KOPT-K1 (cell line): ENCODE results near the gene NRGN.

Source experiments
- H3K27ac ChIP-seq: fragments of 200-600 bp; sonication (generic); 2 replicates; pipeline ENCODE4 v1.5.1; 2016; ENCODE audit warnings: antibody characterized with exemption, mild to moderate bottlenecking, low read depth, low read length; ENCODE audit not compliant: poor library complexity, severe bottlenecking
- H3K36me3 ChIP-seq: fragments of 200-600 bp; sonication (generic); 2 replicates; pipeline ENCODE4 v1.5.1; 2017; ENCODE audit warnings: antibody characterized with exemption, mild to moderate bottlenecking, low read length, moderate library complexity; ENCODE audit not compliant: insufficient read depth
- H3K9me3 ChIP-seq: fragments of 200-600 bp; sonication (generic); 2 replicates; pipeline ENCODE4 v1.5.1; 2017; ENCODE audit warnings: antibody characterized with exemption, low read length, mild to moderate bottlenecking; ENCODE audit not compliant: insufficient read depth, poor library complexity, severe bottlenecking

NRGN gene

DNA sequence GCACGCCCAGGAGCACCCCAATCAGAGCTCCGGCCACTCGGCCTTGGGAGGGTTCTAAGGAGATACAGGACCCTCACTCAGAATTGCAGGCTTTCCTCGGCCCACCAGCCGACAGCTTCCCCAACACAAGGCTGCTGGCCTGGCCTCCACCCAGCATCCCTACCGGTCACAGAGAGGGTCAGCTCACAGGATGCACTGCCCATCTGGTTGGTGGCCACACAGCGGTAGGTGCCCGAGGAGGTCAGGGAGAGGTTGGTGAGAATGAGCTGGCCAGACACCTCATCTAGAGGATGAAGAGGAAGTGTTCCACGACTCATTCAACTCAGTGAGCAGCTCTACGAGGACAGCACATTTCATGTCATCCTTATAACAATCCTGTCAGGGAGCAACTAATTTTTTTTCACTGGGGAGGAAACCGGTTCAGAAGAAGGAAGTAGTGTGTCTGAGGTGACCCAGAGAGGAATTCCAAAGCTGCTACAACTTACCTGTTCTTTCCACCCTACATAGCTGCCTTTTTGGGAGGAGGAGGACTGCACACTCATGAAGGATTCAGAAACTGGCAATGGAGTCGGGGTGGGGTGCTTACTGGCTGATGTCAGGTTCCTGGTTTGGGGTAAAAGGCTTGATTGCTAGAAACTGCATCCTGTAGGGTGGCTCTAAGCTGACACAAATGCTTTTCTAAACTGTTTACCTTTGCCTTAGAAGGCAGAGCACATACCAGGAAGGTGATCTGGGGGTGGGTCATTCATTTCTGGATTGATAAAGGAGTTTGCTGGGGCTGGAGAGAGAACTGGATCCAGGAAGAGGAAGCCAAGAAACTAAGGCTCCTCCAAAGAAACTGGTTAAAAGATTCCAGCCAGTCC, 9.0 kb downstream of the NRGN start:
- H3K36me3 ChIP-seq: no peaks in the 10 kb centered on the region
- H3K9me3 ChIP-seq: no peaks in the 10 kb centered on the region
- no peak overlapping the region for H3K27ac ChIP-seq

DNA sequence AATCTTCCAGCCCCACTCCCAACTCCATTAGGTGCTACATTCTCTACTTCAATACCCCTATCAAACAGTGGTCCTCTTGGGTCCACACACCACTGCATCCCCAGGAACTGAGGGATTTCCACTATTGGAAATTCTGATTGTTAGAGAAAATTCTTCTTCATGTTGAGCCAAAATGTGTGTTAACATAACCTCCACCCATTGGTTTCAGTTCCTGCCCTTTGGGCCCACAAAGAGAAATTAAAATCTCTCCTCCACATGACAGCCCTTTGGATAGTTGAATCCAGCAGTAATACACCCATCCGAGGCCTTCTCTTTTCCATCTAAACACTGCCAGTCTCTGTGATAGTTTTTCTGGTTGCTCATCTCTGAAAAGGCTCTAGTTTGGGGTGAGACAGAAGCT, 10.2 kb downstream of the NRGN start:
- H3K27ac ChIP-seq: no peak overlapping the region
- H3K9me3 ChIP-seq: no peaks in the 10 kb centered on the region
- H3K36me3 ChIP-seq: no peaks in the 10 kb centered on the region

DNA sequence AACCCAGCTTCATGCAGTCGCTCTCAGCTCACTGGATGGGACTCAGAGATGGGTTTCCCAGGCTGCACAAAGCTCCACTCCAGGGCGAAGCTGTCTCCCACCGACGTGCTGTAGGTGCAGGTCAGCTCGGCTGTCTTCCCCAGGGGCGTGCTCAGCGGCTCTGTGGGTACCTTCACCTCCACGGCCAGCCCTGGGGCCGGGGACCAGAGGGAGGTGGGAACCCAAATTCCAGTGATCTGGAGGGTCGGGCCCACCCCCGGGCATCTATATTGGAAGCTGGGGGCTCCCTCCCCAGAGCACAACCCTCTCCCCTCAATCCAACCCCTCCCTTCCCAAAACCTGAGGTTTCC, 11.6 kb downstream of the NRGN start:
- no peak overlapping the region for H3K27ac ChIP-seq

DNA sequence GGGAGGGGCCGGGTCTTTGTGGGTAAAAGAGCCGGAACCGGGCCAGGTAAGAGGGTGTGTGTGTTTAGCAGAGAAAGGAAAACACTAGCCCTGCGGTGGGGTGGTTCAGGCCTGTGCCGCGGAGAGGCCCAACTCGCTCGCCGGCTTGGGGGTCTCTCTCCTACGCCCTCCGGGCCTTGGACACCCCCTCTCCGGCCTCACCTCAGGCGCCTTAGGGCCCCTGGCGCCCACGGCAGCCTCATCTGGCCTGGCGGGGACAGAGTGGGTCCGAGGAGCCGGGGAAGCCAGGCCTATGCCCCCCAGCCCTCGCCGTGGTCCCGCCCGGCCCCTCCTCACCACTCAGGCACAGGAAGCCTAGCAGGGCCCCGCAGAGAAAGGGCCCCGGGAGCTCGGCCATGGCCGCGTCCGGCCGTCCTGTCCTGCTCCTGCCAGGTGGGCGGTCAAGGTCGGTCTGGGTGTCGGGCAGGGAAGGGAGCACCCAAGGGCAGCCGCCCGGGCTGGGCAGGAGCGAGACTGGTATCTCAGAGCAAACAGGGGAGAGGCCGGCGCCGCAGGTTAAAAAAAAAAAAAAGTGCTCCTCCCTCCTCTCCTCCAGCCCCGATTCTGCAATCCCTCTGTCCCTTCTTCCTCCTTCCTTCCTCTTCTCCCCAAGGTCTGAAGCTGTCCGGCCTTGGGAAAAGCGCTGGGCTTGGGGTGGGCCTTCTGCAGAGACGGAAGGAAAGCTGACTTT, 12.2 kb downstream of the NRGN start, which contains the start of gene VSIG2:
TSS of gene VSIG2 (minus strand) at position 515 of the 730 bp plus-strand sequence. CDS start at position 397, 118 bp downstream.
- Histone ChIP-seq H3K9me3 (no peaks in the 10 kb centered on the region), H3K27ac (no peak within 1 kb of the TSS), H3K36me3 (no peaks in the 10 kb centered on the region)

More for the DNA sequence above, 11.6 kb downstream of the NRGN start:
- Histone ChIP-seq H3K36me3 (no peaks in the 10 kb centered on the region), H3K9me3 (no peaks in the 10 kb centered on the region)

DNA sequence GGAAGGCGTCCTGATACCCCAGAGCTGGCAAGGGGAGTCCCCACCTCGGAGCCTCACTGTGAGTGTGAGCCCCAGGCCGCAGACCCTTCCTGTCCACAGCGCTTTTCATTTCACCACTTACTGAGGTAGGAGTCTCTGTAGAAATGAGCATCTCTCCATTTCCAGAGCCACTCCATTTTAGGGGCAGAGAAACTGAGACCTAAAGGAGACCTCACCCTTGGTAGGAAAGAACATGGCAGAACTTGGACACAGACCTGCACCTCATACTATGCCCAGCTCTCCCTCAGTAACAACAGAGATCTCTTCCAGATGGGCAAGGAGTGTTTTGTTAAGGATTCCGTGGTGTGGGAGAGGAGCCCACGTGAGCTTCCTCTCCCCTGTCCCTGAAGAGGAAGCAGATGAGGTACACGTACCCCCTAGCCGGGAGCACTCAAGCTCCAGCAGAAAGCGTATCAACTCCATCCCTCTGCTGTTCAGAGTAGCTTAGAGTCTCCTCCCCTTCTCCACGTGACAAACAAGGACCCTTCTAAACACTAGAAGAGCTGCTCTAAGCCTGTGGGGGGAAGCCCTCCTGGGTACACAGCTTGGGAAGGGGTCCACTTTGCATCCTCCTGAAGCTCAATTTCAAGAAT, 12.8 kb downstream of the NRGN start:
- Histone ChIP-seq H3K27ac (no peak overlapping the region), H3K9me3 (no peaks in the 10 kb centered on the region), H3K36me3 (no peaks in the 10 kb centered on the region)

DNA sequence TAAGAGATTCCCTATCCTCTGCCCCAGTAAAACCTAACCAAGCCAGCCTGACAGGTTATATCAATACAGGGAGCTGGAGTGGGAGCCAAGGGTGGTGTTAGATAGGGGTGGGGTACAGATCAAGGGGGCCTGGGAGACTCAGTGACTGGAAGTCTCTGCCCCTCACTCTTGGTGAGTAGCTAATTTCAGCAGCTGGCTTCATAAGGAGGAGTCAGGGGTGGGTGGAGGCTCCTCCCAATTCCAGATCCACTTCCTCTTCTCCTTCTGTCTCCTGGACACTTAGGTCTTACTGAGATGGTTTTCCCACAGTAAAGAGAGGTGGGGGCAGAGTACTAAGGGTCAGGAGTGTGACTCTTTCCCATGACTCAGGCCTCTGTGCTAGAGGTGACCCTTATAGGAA, 13.5 kb downstream of the NRGN start:
- Histone ChIP-seq H3K36me3 (no peaks in the 10 kb centered on the region), H3K9me3 (no peaks in the 10 kb centered on the region), H3K27ac (no peak overlapping the region)

DNA sequence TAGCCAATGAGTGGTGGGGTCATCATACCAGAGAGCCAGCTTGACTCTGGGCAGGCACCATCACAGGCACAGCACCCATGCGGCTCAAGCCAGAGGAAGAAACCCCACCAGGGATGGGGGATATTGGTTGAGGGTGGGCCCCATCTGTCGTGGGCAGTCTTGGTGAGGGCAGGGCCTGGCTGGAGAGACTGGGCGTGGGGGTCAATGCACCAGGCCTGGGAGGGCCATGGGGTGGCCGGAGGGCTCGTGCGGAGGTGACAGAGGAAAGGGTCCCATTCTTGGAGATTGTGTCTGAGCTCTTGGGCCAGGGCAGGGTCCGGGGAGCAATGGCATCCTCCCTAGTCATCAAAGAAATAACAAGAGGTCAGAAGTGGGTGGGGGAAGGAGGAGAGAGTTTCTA, 13.9 kb downstream of the NRGN start:
- Histone ChIP-seq H3K27ac (no peak overlapping the region), H3K36me3 (no peaks in the 10 kb centered on the region), H3K9me3 (no peaks in the 10 kb centered on the region)

DNA sequence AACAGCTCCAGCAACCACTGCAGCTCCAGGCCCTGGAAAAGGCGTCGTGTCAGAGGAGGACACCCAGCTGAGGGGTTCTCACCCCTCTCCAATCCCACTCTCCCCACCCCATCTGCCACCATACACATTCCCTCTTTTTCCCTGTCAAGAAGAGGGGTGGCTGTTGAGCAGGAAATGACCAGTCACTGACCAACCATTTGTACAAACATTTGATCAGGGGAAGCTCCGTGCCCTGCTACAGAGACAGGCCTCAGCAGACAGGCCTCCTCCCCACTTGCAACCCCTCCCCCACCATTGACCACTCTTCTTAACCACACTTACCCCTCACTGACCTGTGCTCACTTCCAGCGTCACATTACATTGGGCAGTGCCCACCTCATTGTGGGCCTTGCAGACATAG, 14.6 kb downstream of the NRGN start:
- Histone ChIP-seq H3K36me3 (no peaks in the 10 kb centered on the region), H3K9me3 (no peaks in the 10 kb centered on the region)

DNA sequence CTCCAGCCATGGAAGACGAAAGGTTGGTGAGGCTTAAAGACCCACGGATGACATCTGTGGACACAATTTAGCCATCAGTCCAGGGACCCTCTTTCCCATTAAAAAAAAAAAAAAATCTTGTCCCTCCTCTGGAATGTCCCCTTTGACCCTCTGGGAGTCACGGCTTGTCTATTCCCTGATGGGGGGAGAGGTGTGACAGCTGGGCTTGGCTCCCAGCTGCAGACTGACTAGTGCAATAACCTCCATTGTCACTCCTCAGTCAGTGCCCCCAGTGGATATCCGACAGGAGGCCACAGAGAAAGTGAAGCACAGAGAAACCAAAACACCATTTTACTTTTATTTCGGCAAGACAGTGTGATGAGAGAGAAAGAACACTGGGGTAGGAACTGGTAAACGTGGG, 15.0 kb downstream of the NRGN start:
- Histone ChIP-seq H3K27ac (no peak overlapping the region), H3K36me3 (no peaks in the 10 kb centered on the region), H3K9me3 (no peaks in the 10 kb centered on the region)

More for the DNA sequence above, 14.6 kb downstream of the NRGN start:
- no peak overlapping the region for H3K27ac ChIP-seq

DNA sequence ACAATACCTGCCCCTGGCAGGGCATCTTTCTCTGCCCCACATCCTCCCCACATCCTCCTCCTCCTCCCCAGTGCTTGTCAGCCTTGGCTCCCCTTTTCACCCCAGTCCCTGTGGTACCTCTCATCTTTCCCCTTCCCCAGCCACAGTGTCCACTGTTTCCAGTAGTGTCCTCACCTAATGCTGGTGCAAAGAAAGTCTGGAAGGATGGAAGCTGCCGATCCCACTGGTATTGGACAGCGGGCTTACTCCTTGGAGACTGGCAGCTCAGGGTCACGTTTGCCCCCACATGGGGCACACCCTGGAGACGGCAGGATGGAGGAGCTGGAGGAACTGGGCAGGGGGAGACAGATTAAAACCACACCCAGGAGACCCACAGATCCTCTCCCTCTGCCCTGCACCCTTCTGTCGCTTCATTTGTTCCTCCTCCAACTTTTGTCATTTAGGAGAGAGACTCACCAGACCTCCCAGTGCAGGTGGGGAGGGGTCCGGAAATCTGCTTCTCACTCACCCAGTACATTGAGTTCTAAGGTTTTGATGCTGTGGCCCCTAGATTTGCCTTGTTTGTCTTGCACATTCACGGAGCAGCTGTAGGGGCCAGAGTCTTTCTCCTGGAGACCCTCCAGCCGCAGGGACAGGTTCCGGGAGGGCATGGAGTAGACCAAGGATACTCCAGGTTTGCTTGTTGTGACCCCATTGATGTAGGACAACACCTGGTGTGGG, 16.5 kb downstream of the NRGN start:
- Histone ChIP-seq H3K27ac (no peak overlapping the region), H3K9me3 (no peaks in the 10 kb centered on the region), H3K36me3 (no peaks in the 10 kb centered on the region)

DNA sequence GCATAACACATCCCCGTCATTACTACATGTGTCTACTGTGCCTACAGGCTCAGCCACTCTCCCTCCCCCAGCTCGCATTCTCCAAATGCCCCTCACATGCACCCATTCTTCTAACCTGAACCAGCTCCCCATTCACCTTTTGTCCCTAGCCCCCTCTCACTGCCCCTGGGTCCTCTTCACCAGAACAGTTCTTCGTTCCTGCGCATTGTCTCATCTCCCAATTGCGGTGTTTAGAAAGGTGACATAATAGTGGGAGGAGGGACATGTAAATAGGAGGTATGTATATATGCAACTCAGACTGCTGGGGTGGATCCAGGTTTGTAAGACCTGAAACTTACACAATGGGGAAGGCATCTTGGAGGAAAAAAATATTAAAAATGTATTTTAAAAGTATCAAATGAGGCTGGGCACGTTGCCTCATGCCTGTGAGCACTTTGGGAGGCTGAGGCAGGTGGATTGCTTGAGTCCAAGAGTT, 17.0 kb downstream of the NRGN start:
- Histone ChIP-seq H3K36me3 (no peaks in the 10 kb centered on the region), H3K27ac (no peak overlapping the region), H3K9me3 (no peaks in the 10 kb centered on the region)

DNA sequence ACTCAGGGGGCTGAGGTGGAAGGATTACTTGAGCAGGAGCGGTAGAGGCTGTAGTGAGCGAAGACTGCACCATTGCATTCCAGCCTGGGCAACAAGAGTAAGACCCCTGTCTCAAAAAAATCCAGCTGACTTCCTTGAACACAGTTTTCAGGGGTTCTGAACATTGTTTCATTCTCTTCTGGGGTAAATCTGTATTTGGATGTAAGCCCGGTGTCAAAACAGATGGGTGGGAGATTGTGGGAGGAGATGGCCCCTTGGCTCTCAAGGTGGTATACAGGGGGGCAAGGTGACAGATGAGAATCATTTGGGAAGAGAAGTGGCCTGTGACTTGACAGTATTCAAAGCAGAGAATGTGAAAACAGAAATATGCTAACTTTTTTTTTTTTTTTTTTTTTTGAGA, 17.6 kb downstream of the NRGN start:
- H3K36me3 ChIP-seq: no peaks in the 10 kb centered on the region
- H3K27ac ChIP-seq: no peak overlapping the region
- H3K9me3 ChIP-seq: no peaks in the 10 kb centered on the region

DNA sequence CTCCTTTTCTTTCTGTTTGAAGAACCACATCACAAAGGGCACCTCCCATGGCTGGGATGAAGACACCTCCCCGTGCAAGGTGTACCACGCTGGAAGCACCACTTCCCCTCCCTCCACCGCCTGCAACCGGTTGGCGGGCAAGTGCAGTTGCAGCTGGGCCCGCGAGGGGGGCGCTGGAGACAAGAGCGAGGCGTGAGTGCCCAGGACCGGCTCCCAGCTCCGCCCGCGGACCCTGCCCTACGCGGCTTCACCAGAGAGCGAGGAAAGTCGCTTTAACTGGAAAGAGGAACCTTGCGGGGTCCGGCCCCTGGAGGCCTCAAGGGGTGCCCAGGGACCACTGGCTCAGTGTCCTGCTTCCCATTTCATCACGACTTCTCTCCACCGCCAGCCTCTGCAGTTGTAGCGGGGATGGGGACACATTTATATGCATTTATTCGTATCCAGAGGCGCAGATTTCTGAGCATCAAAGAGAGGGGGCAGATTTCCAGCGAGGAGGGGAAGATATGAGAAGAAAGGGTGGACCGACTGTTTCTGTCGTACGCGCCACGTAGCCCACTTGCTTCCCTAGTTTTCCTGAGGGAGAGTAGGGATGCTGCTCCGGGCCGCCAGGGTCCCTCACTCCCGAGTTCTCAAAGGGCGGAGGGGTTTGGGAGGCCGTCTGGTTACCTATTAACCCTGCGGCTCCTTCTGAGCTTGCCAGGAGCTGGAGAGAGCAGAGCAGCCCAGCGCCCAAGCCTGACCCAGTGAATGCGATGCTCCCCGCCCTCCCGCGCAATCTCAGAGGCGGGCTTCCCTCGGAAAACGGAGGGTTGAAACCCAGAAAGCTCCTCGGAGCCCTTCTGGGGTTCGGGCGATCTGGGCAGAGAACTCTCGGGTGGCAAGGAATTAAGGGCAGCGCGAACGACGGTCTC, 18.9 kb downstream of the NRGN start:
- H3K9me3 ChIP-seq: no peaks in the 10 kb centered on the region
- H3K36me3 ChIP-seq: no peaks in the 10 kb centered on the region
- no peak overlapping the region for H3K27ac ChIP-seq
